G401.6 (cell line): ENCODE measurements around the gene USF2.

Experiments used
- FAIRE-seq: peaks from 2 replicates; lab custom pipeline; 2012; peaks lifted over from hg19 to GRCh38; lab: Jason Lieb, UNC

USF2 gene

GRCh38 chr19:35265900-35266519, 2.8 kb upstream of the USF2 start:
- FAIRE-seq: no peak

- FAIRE-seq: no peak
Measured at GRCh38 chr19:35266520-35267352, 2.0 kb upstream of the USF2 start.

GRCh38 chr19:35267353-35267817, 1.4 kb upstream of the USF2 start:
- FAIRE-seq: no peak

GRCh38 chr19:35267818-35268535, 785 bp upstream of the USF2 start:
- no peak for FAIRE-seq

GRCh38 chr19:35269438-35270117, 816 bp downstream of the USF2 start:
- no peak for FAIRE-seq

- no peak for FAIRE-seq
Measured at GRCh38 chr19:35270381-35270811, 1.6 kb downstream of the USF2 start.

GRCh38 chr19:35271546-35271945, 2.8 kb downstream of the USF2 start:
- no peak for FAIRE-seq

GRCh38 chr19:35272122-35272719, 3.5 kb downstream of the USF2 start:
- no peak for FAIRE-seq

GRCh38 chr19:35272954-35273649, 4.3 kb downstream of the USF2 start:
- no peak for FAIRE-seq

GRCh38 chr19:35273686-35274259, 5.0 kb downstream of the USF2 start:
- no peak for FAIRE-seq

GRCh38 chr19:35274323-35274722, 5.6 kb downstream of the USF2 start:
- FAIRE-seq: no peak

- no peak for FAIRE-seq
Measured at GRCh38 chr19:35276706-35277281, 8.0 kb downstream of the USF2 start.

- no peak for FAIRE-seq
Measured at GRCh38 chr19:35278578-35279284, 10.0 kb downstream of the USF2 start.

- FAIRE-seq: no peak
Measured at GRCh38 chr19:35279374-35279773, 10.6 kb downstream of the USF2 start.

- no peak for FAIRE-seq
Measured at GRCh38 chr19:35279985-35280821, 11.4 kb downstream of the USF2 start.

GRCh38 chr19:35281303-35281702, 12.5 kb downstream of the USF2 start:
- FAIRE-seq: no peak

- no peak for FAIRE-seq
Measured at GRCh38 chr19:35284153-35285094, 15.7 kb downstream of the USF2 start.

GRCh38 chr19:35285095-35285449, 16.3 kb downstream of the USF2 start:
- FAIRE-seq: no peak
